Measurements from ENCODE around the gene CD99.
"Not testable (repeated sequence)": the region's sequence is repeated elsewhere in the genome, so short reads cannot be mapped to it uniquely, and the experiment has no call there.

The CD99 gene

GRCh38 chrX:2732649-2733048 lies 41.6 kb downstream of the CD99 start:
- no peak for DNase-seq (ENCODE audit: low read depth, low spot score)
- ChIA-PET POLR2A (no interaction called here), CTCF (no interaction called here)
- no peak overlapping the region for H3K4me3 ChIP-seq (ENCODE audit: low read depth, low read length)
- no peak for TF ChIP-seq CTCF (IDR thresholded peaks at IDR 0.05; ENCODE audit: insufficient read depth, low read length, missing control alignments)

- CTCF ChIA-PET = no interaction called here
- H3K4me3 ChIP-seq (ENCODE audit: low read depth, low read length) = no peak overlapping the region
- POLR2A ChIA-PET = no interaction called here
- no peak for DNase-seq (ENCODE audit: low read depth, low spot score)
- no peak for TF ChIP-seq CTCF (IDR thresholded peaks at IDR 0.05; ENCODE audit: insufficient read depth, low read length, missing control alignments)
Measured at GRCh38 chrX:2733286-2733685, 42.2 kb downstream of the CD99 start.

GRCh38 chrX:2735270-2735669 lies 44.2 kb downstream of the CD99 start:
- ChIA-PET POLR2A (no interaction called here), CTCF (no interaction called here)
- DNase-seq (ENCODE audit: low read depth, low spot score) = no peak
- no peak for TF ChIP-seq CTCF (IDR thresholded peaks at IDR 0.05; ENCODE audit: insufficient read depth, low read length, missing control alignments)
- H3K4me3 ChIP-seq (ENCODE audit: low read depth, low read length) = no peak overlapping the region

GRCh38 chrX:2740672-2741071 lies 49.6 kb downstream of the CD99 start:
- H3K4me3 ChIP-seq (ENCODE audit: low read depth, low read length) = no peak overlapping the region
- DNase-seq (ENCODE audit: low read depth, low spot score) = no peak
- ChIA-PET POLR2A (no interaction called here), CTCF (no interaction called here)
- TF ChIP-seq CTCF (IDR thresholded peaks at IDR 0.05; ENCODE audit: insufficient read depth, low read length, missing control alignments) = no peak

- H3K4me3 ChIP-seq (ENCODE audit: low read depth, low read length) = no peak overlapping the region
- no peak for DNase-seq (ENCODE audit: low read depth, low spot score)
- ChIA-PET CTCF (no interaction called here), POLR2A (no interaction called here)
- no peak for TF ChIP-seq CTCF (IDR thresholded peaks at IDR 0.05; ENCODE audit: insufficient read depth, low read length, missing control alignments)
Measured at GRCh38 chrX:2741386-2741785, 50.3 kb downstream of the CD99 start.

GRCh38 chrX:2746250-2746649 lies 55.2 kb downstream of the CD99 start:
- POLR2A ChIA-PET = not testable (repeated sequence)

GRCh38 chrX:2748171-2748814 lies 57.2 kb downstream of the CD99 start:
- ChIA-PET CTCF (no interaction called here), POLR2A (no interaction called here)
- DNase-seq (ENCODE audit: low read depth, low spot score) = no peak
- H3K4me3 ChIP-seq (ENCODE audit: low read depth, low read length) = no peak overlapping the region
- TF ChIP-seq CTCF (IDR thresholded peaks at IDR 0.05; ENCODE audit: insufficient read depth, low read length, missing control alignments) = no peak

More at GRCh38 chrX:2746250-2746649, 55.2 kb downstream of the CD99 start:
- H3K4me3 ChIP-seq (ENCODE audit: low read depth, low read length); CTCF ChIA-PET; DNase-seq (ENCODE audit: low read depth, low spot score): not testable (repeated sequence)

Measured in AG04449 (cell line).